Fibroblast of skin of right quadriceps (primary cell): ENCODE data around the gene CSRP1.
"Not testable (repeated sequence)": the region's sequence is repeated elsewhere in the genome, so short reads cannot be mapped to it uniquely, and the experiment has no call there.

Experiments
- DNase-seq: peaks from one replicate; pipeline ENCODE4 v3.0.0-alpha.2; 2013

CSRP1 gene

DNA sequence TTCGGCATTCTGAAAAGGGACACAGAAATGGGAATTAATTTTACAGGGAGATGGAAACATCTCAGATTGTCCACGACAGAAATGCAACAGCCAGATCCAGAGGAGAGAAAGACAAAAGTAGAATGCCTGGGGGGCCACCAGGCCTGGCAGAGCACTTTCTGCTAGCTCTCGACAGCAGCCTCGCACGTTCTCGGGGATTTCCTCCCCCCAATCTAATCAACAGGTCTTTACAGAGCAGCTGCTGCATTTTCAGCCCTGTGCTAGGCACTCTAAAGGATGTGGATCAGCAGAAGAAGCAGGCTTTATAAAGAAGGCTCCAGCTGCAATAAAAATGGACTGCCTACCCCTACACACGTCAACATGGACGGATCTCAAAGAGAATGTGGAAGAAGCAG lies 10.6 kb downstream of the CSRP1 start:
- no peak for DNase-seq

DNA sequence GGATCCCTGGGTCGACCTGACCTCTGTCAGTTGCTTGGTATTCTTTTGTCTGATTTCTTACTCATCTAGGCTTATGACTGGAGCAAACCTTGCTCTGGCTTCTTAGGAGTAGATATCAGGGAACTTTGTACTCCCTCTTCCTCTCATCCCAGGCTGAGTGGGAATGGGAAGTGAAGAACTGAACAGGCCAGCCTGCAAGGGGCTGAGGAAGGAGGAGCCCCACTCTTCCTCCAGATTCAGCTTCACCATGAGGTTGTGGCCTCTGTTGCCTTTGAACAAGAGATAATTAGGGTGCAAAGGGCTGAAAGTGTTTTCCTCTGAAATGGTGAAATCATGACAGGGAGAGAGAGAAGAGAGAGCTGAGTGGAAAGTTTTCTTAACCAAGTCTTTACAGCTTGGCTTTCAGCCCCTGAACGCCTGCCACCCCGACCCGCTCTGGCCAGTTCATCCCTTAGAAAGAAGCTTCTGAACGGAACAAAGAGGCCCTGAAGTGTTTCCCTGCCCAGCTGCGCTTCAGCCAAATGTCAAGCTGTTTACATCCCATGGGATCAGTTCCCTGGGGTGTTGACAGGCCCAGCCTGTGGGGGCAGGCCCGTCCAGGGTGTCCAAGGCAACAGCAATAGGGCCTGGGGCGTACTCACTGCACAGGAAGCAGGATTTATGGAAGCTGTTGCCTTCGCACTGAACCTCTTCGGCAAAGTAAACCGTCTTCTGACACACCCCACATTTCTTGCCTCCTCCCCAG lies 11.2 kb downstream of the CSRP1 start:
- no peak for DNase-seq

DNA sequence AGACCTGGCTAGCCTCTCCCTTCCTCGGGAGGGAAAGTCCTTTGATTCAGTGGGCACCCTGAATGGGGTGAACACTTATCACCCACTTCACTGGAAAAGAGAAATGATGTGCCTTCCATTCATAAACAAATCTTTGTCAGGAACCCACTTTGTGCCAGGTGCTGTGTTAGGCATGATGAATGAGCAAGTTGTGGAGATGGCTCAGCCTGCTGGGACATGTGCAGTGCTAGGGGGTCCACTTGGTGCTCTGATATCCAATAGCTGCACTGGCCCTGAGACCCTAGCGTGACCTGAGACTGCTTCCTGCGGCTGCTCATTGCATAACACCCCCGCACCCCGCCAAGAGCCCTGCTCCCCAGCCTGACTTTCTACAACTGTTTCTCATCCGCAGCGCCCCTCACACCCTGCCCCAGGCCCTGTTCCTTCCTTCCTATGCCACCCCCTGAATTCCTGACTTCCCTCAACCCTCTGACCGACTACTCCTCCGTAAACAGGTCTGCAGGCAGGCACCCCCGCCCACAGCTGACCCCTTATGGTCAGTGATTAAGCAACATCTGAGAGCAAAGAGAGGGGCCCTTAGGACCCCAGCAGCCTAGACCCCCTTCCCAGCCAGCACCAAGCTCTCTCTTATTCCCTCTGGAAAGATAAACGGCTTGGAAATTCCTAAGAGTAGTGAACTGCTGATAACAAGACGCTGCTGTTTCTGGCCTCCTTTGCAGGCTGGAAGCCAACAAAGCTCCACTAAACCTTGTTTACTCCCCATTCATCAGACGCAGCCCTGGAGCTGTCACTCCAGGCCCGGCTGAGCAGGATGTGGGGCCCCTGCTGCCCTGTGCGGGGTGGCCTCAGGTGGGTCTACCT lies 12.9 kb downstream of the CSRP1 start:
- DNase-seq, result no peak

DNA sequence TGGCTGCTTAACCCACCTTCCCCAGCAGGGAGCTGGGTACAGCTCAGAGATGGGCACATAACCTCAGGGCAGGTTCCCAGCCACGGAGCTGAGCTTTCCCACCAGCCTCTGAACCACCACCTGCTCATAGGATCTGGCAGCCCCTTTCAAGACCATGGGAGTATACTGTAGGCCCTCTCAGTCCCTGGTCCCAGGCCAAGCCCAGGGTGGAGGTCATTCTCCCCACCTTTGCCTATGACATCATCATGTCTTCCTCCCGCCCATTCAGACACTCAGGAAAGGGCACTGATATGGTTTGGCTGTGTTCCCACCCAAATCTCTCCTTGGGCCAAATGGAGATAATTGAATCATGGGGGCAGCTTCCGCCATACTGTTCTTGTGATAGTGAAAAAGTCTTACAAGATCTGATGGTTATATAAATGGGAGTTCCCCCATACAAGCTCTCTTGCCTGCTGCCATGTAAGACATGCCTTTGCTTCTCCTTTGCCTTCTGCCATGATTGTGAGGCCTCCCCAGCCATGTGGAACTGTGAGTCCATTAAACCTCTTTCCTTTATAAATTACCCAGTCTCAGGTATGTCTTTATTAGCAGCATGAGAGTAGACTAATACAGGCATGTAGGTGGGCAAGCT lies 13.8 kb downstream of the CSRP1 start:
- not testable (repeated sequence) for DNase-seq

DNA sequence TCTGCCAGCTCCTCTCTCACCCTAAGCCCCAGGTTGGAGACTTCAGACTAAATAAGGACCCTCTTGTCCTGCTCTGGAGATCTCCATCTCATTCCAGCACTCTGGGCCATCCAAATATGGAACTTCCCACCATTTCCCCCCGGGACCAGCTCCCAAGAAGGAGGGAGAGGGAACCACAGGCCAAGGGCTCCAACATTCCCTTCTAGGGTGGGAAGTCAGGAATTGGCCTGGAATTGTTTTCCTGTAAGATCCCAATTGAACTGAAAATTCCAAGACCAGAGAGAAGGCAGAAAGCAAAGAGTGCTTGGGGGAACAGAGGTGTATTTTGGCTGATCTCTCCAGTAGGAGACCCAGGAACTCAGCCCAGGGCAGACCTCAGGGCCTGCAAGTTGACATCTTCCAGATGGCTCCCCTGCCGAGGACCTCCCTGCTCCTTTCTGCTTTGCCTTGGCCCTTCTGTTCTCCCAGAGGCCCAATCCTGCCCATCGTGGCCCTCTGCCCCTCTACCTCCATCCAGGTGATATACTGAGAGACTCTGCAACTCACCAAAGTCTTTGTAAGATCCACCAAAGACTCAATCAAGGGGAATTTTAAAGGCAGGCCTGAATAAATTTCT lies 14.9 kb downstream of the CSRP1 start:
- DNase-seq, result no peak

DNA sequence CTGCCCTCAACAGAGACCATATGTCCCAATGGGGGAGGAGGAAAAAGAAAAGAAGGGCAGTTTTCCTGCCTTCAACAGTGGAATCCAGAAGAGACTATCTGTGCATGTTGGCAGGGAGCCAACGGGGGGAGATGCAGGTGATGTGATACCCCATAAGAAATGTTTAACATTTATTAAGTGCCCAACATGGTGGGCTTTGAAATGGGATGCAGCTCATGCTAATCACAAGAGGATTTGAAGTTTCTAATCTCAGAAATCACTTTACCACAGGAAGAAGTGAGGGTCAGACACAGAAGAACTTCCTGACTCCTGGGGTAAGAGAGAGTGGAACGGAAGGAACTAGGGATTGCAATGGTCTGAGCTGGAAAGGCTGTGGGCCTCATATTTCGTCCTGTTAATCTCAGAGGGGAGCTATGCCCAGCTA lies 16.2 kb downstream of the CSRP1 start:
- no peak for DNase-seq

DNA sequence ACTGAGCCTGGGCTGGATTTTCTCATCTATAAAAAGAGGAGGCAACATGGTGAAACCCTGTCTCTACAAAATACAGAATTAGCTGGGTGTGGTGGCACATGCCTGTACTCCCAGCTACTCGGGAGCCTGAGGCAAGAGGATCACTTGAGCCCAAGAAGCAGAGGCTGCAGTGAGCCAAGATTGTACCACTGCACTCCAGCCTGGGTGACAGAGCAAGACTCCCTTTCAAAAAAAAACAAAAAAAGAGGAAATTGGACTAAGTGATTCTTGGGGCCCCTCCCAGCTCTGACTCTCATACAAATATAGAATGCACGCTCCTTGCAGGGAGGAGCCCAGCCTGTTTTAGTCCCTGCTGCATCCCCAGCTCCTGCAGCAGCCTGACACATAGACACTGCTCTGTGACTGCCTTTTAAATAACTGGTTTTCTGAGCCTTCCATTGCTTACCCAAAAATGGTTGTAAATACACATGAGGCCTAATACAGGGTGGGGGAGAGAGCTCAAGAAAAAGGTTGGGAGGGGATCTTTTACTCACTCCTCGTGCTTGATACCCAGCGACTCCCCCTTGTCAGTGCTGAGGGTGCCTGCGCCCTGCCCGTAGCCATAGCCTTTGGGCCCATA lies 17.2 kb downstream of the CSRP1 start:
- no peak for DNase-seq

DNA sequence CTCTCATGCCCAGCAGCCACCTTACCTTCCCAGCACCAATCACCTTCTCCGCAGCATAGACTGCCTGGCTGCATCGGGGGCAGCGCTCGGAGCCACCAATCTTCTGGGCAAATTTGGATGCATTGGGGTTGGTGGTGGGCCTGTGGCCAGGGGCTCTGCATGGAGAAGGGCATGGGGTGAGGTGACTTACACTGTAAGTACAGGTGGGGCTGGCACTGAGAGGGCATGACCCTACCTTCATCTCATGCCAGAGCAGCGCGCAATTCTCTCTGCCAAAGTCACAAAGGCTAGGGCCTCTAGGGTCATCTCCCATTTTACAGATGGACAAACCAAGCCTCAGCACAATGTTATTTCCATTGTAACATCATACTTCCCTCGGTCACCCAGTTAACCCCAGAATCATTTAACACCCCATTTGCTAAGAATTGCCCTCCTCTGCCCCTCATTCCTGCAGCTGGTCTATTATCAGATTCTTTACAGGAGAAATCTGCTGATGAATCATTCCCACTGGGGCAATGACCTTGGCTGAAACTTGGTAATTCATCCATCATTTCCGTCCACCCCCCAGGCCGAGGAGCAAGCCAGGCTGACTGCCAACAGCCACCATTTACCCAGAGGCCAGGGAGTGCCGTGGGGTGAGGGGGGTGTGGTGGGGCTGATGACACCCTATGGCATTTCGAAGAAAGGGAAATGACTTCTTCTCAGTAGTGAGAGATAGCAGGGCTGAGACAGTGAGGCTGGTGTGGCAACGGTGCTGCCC lies 17.9 kb downstream of the CSRP1 start:
- DNase-seq, result peak; percentile 92

DNA sequence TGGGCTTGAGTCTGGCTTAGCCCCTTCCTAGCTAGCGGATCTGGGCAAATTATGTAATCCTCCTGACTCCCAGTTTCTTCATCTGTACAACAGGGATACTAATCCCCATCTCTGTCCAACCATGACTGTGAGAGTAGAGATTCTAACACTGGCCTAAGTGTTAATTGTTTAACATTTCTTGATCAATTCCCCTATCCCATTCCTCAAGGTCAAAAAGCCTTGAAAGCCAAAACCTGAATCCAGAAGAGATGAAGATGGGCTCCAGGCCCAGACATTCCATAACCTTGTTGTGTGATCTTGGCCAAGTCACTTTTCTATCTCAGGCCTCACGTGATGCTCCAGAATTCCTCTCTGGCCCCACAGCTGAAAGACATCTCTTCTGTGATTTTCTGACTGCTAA lies 19.2 kb downstream of the CSRP1 start:
- DNase-seq, result no peak

DNA sequence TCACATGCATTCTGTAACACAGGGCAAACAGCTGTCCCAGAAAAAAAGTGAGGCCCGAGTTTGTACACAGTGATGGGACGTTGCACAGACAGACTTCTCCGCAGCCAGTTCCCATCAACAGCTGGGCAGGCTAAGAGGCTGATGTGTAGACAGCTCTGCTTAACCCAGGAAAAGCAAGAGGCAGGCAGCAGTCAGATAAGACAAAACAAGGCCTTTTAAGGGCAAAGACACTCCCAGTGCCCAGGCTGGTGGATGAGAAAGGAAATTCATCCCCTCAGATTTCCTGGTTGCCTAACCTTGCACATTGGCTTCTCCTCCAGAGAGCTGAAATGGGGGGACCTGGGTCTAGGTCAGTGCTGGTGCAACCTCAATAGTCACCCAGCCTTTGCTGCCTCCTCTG lies 20.7 kb downstream of the CSRP1 start:
- DNase-seq, result no peak

DNA sequence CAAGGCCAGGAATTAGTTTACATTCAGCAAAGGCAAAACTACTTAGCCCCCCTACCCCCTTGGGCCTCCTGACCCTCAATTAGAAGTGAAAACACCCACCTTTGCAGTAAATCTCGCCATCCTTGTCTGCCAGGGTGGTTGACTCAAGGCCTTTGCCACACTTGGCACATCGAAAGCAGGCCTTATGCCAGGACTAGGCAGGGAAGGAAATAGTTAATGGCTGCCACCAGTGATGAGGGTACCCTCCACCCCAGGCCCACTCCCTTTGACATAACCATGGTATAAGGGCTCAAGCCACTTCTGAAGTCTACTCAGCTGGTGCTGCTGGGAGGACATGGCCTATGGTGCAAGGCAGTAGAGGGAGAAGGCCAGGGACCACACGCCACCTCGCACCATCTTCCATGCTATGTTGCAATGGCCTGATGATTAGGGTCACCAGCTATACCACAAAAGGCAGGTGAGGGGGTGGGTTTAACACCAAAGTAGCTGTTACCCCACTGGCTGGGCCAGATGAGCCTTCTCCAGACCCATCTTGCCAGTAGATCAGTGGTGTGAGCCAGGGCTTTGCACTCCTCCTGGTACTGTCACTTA lies 21.6 kb downstream of the CSRP1 start:
- DNase-seq, result no peak

DNA sequence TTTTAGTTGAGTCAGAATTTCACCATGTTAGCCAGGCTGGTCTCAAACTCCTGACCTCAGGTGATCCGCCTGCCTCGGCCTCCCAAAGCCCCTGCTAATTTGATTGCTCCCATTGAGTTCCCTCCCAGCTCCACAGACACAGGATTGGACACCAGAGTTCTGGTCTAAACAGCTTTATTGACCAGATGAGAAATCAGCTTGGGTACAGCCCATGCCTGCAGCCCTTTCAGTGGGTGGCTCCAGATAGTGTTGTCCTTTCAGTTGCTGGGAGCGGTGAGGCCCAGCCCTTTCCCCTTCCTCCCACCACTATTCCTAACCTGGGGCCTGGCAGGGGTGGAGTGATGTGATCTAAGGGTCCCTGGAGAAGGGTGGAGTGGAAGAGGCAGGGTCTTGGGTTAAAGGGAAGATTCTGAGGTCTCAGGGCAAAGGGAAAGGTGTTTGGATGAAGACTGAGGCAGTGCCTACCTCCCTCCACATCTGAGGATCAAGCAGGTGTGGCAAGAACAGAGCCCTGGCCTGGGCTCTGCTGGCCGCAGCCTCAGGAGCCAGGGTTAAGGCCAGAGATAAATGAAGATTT lies 23.5 kb downstream of the CSRP1 start:
- DNase-seq, result no peak

DNA sequence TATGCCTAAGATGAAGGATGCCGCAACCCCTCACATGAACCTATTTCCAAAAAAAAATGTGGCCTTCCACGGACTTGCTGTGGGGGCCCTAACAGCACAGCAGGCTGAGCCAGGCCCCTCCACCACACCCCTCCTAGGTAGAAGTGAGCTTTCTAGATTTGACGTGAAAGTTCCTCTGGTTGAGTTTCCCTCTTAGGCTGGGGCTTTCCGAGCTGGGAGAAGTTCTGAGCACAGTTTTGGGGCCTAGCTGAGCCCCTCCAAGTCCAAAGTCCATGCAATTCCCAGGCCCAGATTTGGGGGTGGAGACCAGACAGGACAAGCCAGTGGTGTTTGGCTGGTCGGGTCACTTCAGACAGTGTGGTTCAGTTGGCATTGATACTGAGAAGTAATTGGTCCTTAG lies 24.2 kb downstream of the CSRP1 start:
- no peak for DNase-seq

DNA sequence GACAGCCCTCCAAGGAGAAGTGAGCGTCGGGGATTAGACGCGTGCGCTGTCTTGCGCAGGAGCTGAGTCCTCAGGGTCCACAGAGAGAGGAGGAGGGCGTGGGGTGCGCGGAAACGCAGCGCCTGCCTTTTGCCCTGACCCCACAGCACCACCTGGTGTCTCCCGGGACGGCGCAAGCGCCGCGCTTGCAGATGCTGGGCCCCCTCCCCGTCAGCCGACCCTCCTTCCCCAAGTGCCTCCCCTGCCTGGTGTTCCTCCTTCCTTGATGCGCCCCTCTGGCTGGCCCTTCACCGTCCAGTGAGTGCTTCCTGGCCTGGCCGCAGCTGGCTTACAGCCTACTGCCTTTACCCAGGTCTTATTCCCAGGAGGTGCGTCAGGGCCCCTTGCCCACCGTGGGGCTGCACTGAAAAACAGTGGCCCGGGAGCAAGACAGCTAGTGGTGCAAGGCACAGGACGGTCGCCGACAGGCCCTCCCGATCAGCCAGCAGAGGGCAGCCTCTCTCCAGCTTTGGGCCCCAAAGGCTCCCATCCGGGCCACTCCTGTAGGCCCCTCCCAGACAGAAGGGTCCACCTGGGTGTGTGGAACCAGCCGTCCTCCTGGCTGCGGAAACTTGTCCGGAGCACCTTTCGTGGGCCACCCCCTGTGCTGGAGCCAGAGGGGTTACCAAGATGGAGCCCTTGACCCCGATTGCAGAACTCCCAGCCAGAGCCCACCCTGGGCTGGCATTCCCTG lies 25.0 kb downstream of the CSRP1 start:
- DNase-seq, result peak; percentile 79

DNA sequence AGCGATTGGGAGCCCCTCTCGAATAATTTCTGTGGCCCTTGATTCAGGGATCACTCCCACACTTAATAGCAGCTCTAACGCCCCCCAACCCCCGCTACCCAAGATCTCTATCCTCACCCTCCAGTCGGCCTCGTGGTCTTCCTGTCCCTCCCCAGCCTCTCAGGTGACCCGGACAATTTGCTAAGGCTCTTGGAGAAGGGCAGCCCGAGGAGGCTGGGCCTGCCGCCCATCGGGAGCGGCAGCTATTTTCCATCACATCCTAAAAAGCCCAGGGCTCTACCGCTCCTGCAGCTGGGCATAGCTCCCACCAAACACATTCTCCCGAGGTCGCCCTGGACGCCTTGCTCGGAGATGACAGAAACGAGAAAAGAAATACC lies 25.9 kb downstream of the CSRP1 start:
- DNase-seq, result no peak

DNA sequence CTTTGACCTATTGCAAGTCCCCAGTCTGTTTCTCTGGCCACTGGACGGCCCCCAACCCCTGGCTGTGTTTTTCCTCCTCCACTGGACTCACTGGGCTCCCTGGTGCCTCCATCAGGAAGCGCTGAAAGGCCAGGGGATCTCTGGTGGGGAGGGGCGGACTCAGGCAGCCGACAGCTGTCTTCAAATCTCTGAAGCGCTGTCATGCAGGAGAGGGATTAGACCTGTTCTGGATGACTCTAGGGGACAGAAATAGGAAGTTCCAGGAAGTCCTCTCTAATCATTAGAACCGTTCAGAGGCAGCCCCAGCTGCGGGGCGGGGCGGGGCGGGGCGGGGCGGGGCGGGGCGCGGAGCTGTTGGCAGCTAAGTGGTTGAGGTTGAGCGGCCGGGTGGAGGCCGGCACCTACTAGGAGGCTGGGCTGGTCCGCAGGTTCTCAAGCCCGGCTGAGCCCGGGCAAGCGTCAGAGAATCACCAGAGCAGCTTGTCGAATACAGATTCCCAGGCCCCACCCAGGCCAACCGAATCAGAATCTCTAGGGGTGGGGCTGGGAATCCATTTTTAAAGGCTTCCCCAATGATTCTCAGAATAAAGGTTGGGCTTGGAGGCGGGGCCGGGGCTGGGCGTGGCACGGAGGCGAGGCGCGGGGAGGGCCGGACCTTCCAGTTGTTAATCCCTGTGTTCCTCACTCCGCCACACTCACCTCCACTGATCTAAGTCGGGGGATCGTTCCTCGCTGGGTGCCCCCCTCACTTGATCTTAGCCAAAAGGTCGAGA lies 26.5 kb downstream of the CSRP1 start:
- peak; percentile 63 for DNase-seq

DNA sequence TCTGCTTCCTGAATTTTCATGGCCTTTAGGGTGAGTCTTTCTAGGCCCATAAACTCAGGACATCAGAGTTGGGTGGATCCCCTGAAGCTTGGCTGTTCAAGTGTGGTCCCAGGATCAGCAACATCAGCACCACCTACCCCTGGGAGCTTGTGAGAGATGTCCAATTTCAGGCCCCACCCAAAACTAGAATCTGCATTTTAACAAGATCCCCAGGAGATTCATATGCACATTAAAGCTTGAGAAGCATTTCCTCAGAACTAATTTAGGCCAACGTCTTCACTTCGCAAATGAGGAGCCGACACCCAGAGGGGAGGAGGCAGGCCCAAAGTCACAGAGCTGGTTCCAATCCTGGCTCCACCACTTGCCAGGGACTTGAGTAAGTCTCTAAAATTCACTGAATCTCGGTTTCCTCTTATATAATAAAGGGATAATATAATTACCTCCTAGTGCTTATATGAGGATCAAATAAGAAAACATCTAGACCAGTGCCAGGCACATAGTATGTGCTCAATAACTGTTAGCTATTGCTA lies 27.7 kb downstream of the CSRP1 start:
- no peak for DNase-seq

DNA sequence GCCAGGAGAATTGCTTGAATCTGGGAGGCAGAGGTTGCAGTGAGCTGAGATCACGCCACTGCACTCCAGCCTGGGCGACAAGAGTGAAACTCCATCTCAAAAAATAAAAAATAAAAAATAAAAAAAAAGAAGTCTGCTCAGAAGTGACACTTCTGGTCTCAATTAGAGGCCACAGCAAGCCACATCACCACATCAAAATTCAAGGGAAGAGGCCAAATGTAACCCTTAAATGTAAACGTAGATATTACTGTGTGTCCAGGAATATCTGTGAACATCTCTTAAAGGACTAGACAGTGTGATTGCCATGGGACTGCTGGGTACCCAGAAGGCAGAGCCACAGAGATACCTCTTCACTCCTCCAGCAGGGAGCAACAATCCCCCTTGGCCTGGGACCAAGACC lies 28.3 kb downstream of the CSRP1 start:
- not testable (repeated sequence) for DNase-seq

DNA sequence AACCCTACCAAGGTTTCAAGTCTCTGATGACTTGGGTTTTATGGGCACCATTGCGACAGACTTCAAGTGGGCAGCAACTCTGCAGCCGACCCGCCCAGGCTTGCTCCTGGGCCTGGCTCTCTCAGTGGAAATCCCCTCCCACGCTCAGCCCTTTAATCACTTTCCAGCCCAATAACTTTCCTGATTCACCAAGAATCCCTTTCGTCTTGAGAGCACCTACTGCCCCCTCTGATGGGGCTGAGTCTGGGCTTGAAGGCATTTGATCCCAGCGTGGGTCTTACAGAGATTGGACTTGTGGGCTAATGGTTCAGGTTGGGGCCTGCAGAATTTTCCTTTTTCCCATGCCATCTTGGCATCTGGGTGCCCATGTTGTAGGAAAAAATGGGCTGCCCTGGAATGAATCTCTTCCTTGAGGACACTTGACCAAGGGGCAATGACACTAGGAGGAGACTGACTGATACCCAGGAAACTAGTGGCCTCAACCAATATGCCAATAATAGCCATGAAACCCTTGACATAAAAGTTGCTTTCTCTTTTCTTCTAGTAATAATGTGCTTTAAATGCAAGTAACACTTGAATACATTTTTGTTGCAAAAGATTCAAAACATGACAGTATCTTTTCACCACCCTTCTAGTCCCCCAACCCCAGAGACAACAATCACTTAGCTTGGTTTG lies 30.1 kb downstream of the CSRP1 start:
- DNase-seq, result no peak
